ENCODE measurements around the gene GP9.
"Not testable (repeated sequence)": the region's sequence is repeated elsewhere in the genome, so short reads cannot be mapped to it uniquely, and the experiment has no call there.

Gene GP9

DNA sequence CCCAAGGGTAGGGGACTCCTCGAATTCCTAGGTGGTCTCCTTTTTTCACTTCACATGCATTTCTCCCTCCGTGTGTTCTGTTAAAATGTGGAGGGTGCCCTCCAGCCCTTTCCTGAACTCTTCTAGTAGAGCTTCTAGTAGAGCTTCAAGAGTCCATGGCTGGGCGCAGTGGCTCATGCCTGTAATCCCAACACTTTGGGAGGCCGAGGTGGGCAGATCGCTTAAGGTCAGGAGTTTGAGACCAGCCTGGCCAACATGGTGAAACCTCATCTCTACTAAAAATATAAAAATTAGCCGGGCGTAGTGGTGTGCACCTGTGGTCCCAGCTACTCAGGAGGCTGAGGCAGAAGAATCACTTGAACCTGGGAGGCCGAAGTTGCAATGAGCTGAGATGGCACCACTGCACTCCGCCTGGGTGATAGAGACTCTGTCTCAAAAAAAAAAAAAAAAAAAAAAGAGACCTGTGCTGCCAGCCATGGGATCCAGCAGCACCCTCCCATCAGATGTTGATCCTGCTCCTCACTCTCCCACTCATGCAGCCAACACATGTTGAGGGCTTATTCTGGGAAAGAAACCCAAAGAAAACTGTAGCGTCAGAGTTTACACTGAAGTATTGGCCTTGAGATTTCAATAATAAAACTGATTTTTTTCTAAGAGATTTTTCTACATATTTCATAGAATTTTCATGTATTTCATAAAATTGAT is 50.6 kb downstream of the GP9 start:
- not testable (repeated sequence) for DNase-seq (ENCODE audit: low read depth in 2 of 2)
